Measurements from ENCODE around the gene MEGF11.

DNA sequence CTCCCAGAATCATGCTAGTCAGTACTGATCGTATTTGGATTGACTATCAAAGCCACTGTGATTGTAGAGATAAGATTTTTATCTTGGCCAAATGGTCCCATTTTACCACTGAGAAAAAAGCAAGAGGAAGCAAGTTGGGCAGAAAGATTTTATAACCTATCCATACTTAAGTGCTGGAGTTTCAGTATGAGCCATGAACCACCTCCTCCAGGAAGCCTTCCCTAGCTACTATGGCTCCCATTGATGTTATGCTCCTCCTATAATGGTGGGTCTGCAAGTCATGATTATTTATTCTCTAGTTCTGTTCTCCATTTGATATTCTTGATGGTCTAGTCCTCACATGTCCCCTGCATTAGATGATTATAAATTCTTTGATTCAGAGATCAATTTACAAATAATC, 6.6 kb downstream of the MEGF11 start:
- TF ChIP-seq POLR2AphosphoS5 (IDR thresholded peaks at IDR 0.05; ENCODE audit: borderline replicate concordance, low read depth, low read length) (no peak), EZH2 (IDR thresholded peaks at IDR 0.05) (no peak)
